ENCODE results near the gene CRYZL1. TPM values are rescaled to one million over a fixed set of nuclear protein-coding genes. Genes with fewer than 3 reads are reported as not detected.

The CRYZL1 gene
- total RNA-seq, 1 experiment from 2014 or later, result 24.8 TPM

- Histone ChIP-seq H3K27ac (ENCODE audit: low read length) (no peak overlapping the region), H3K4me1 (ENCODE audit: control insufficient read depth, insufficient read depth, low read length) (no peaks in the 10 kb centered on the region), H3K9me3 (ENCODE audit: control insufficient read depth, insufficient read depth, low read depth, low read length) (no peaks in the 10 kb centered on the region), H3K4me3 (ENCODE audit: low read depth in 2 of 2, low read length in 2 of 2) (no peak overlapping the region), H3K36me3 (ENCODE audit: control insufficient read depth, insufficient read depth, low read length) (peaks cover 58% of the 10 kb centered on the region), H3K27me3 (ENCODE audit: control insufficient read depth, insufficient read depth, low read length) (no peaks in the 10 kb centered on the region)
- no peak for TF ChIP-seq CTCF (IDR thresholded peaks at IDR 0.05)
- TF ChIP-seq, protein P1, sequence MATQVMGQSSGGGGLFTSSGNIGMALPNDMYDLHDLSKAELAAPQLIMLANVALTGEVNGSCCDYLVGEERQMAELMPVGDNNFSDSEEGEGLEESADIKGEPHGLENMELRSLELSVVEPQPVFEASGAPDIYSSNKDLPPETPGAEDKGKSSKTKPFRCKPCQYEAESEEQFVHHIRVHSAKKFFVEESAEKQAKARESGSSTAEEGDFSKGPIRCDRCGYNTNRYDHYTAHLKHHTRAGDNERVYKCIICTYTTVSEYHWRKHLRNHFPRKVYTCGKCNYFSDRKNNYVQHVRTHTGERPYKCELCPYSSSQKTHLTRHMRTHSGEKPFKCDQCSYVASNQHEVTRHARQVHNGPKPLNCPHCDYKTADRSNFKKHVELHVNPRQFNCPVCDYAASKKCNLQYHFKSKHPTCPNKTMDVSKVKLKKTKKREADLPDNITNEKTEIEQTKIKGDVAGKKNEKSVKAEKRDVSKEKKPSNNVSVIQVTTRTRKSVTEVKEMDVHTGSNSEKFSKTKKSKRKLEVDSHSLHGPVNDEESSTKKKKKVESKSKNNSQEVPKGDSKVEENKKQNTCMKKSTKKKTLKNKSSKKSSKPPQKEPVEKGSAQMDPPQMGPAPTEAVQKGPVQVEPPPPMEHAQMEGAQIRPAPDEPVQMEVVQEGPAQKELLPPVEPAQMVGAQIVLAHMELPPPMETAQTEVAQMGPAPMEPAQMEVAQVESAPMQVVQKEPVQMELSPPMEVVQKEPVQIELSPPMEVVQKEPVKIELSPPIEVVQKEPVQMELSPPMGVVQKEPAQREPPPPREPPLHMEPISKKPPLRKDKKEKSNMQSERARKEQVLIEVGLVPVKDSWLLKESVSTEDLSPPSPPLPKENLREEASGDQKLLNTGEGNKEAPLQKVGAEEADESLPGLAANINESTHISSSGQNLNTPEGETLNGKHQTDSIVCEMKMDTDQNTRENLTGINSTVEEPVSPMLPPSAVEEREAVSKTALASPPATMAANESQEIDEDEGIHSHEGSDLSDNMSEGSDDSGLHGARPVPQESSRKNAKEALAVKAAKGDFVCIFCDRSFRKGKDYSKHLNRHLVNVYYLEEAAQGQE (IDR thresholded peaks at IDR 0.05; ENCODE audit: insufficient read depth in 1 of 2, low read depth in 2 of 2, low read length in 1 of 2), result no peak
- no peak for TF ChIP-seq SIN3A (IDR thresholded peaks at IDR 0.05; ENCODE audit: borderline replicate concordance, insufficient read depth, low read depth, low read length)
- no peak for TF ChIP-seq POLR2AphosphoS5 (IDR thresholded peaks at IDR 0.05; ENCODE audit: low read depth, low read length)
- no peak for DNase-seq (ENCODE audit: low read depth, low spot score)
- POLR2A ChIA-PET, result no interaction called here
- intact Hi-C loops (cut with micrococcal nuclease; ENCODE audit: unreplicated experiment), result no loop called here
- in situ Hi-C loops (cut with HindIII; ENCODE audit: low pct_unique_long_range_greater_than_20kb, low sequenced_read_pairs), result no loop called here
- no peak for ATAC-seq
- CTCF ChIA-PET, result no interaction called here
- BruUV-seq (replicated peaks), result TSS peak; percentile 32
Observed at GRCh38 chr21:33554236-33554981, 87.1 kb downstream of the CRYZL1 start.

DNA sequence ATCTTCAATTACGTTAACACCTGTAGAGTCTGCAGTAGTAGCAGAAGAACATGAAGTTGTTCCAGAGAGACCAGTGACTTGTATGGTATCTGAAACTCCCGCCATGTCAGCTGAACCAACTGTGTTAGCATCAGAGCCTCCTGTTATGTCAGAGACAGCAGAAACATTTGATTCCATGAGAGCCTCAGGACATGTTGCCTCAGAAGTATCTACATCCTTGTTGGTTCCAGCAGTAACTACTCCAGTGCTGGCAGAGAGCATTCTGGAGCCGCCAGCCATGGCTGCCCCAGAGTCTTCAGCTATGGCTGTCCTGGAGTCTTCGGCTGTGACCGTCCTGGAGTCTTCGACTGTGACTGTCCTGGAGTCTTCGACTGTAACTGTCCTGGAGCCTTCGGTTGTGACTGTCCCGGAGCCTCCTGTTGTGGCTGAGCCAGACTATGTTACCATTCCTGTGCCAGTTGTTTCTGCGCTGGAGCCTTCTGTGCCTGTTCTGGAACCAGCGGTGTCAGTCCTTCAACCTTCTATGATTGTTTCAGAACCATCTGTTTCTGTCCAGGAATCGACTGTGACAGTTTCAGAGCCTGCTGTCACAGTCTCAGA is 88.4 kb downstream of the CRYZL1 start:
- no peak for DNase-seq (ENCODE audit: low read depth, low spot score)
- H3K27me3 ChIP-seq (ENCODE audit: control insufficient read depth, insufficient read depth, low read length), result no peaks in the 10 kb centered on the region
- H3K36me3 ChIP-seq (ENCODE audit: control insufficient read depth, insufficient read depth, low read length), result peaks cover 55% of the 10 kb centered on the region
- TF ChIP-seq TCF7L2 (IDR thresholded peaks at IDR 0.05; ENCODE audit: low read depth, low read length), result no peak
- no peak for TF ChIP-seq SIN3A (IDR thresholded peaks at IDR 0.05; ENCODE audit: borderline replicate concordance, insufficient read depth, low read depth, low read length)
- TF ChIP-seq POLR2AphosphoS5 (IDR thresholded peaks at IDR 0.05; ENCODE audit: low read depth, low read length), result no peak
- TF ChIP-seq, protein P1 (IDR thresholded peaks at IDR 0.05; ENCODE audit: insufficient read depth in 1 of 2, low read depth in 2 of 2, low read length in 1 of 2), result no peak
- no peak for TF ChIP-seq CTCF (IDR thresholded peaks at IDR 0.05)
- peak; percentile 40; the same call in 1 of the 2 replicates for ATAC-seq
- no peak overlapping the region for H3K27ac ChIP-seq (ENCODE audit: low read length)
- BruUV-seq (replicated peaks), result no TSS peak
- H3K9me3 ChIP-seq (ENCODE audit: control insufficient read depth, insufficient read depth, low read depth, low read length), result no peaks in the 10 kb centered on the region
- in situ Hi-C loops (cut with HindIII; ENCODE audit: low pct_unique_long_range_greater_than_20kb, low sequenced_read_pairs), result no loop called here
- ChIA-PET POLR2A (no interaction called here), CTCF (no interaction called here)
- intact Hi-C loops (cut with micrococcal nuclease; ENCODE audit: unreplicated experiment), result no loop called here
- H3K4me1 ChIP-seq (ENCODE audit: control insufficient read depth, insufficient read depth, low read length), result no peaks in the 10 kb centered on the region
- no peak overlapping the region for H3K4me3 ChIP-seq (ENCODE audit: low read depth in 2 of 2, low read length in 2 of 2)
